HG03521 (cell line): ENCODE results near the gene FETUB.

Experiments
- ATAC-seq: cut with Tn5 transposase; IDR thresholded peaks from one replicate; pipeline ENCODE4 v1.9.1; 2021; ENCODE audit warnings: mild to moderate bottlenecking, moderate library complexity; ENCODE audit not compliant: unreplicated experiment

The FETUB gene, protein sequence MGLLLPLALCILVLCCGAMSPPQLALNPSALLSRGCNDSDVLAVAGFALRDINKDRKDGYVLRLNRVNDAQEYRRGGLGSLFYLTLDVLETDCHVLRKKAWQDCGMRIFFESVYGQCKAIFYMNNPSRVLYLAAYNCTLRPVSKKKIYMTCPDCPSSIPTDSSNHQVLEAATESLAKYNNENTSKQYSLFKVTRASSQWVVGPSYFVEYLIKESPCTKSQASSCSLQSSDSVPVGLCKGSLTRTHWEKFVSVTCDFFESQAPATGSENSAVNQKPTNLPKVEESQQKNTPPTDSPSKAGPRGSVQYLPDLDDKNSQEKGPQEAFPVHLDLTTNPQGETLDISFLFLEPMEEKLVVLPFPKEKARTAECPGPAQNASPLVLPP

DNA sequence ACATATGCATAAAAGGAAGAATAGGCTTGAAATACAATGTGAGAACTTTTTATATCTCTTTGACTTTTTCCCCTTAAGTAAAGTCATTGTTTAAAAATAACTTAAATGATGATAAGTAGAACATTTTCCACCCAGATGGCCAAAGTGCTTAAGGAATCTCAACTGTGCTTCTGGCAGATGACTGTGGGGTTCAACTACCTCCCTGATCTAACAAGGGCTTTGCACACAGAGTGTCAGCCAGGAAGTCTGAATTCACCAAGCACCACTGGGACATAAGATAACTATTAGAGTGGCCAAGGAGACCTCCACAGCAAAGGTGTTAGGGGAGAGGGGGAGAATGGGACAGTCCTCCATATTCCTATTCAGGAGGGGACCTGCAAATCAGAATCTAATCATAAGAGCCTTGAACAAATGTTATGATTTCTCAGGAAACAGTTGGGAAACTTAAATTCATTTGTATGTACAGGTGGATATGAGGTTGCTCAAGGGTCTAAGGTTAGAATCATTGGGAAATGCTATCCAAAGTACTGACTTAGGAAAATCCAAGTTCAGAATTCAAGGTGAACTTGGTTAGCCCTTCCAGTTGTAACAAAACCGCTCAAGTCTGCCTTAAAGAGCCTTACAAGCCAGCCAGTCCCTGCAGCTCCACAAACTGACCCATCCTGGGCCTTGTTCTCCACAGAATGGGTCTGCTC lies at the start of gene FETUB:
FETUB (plus strand) TSS at position 622 of the 695 bp plus-strand sequence; CDS start at position 684, 62 bp downstream.
- ATAC-seq: no peak

DNA sequence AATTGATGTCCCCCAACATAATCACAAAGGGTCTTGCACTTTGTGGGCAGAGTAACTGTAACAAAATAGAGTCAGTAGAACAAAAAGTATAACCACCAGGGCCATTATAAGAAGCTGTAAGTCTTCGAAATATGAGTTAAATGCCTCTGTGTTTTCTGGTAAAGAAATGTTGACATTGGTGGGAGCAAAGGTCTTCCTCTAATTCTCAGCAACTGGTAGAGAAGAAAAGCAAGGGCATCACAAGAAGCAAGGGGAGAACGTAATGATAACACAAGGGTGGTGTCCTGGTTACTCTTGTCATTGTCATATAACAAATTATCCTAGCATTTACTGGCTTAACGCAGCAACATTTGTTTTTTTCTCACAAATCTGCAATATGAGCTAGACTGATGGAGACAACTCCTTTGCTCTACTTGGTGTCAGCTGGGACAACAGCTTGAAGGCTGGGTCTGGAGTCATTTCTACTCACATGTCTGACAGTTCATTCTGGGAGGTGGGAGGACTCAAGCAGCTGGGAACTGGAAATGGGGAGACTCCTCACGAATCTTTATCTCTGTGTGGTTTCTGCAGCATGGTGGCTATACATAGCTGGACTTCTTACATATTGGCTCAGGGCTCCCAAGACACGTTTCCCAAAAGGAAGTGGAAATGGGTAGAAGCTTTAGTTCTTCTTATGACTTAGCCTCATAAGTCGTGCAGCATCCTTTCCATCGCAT lies 49.5 kb upstream of the FETUB start:
- no peak for ATAC-seq

DNA sequence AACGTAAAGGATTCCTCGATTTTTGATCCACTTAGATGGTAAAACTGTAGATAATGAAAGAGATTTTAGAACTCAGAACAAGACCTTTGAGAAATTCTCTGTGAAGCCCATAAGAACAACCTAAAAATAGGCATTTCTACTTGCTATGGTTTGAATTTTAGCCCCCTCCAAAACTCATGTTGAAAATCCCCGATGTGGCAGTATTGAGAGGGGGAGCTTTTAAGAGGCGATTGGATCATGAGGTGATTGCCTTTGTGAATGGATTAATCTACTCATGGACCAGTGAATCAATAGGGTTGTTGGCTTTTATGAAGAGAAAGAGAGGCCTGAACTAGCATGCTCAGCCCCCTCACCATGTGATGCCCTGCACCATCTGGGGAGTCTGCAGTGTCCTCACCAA lies 47.5 kb upstream of the FETUB start:
- no peak for ATAC-seq

DNA sequence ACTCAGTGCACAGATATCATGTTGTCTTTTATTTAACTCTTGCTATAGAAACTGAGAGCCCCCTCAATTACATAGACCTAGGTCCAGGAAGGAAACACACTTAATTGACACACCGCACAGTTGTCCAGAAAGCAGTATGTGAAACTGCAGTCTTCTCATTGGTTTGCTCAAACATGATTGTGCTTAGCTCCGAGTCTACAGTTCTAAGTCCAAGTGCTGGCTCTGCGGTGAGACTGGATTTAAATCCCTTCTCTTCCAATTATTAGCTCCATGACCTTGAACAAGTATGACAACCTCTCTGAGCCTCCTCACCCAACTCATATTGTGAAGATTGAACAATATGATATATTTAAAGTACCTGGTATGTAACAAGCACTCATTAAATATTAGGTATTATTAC lies 46.3 kb upstream of the FETUB start:
- no peak for ATAC-seq

DNA sequence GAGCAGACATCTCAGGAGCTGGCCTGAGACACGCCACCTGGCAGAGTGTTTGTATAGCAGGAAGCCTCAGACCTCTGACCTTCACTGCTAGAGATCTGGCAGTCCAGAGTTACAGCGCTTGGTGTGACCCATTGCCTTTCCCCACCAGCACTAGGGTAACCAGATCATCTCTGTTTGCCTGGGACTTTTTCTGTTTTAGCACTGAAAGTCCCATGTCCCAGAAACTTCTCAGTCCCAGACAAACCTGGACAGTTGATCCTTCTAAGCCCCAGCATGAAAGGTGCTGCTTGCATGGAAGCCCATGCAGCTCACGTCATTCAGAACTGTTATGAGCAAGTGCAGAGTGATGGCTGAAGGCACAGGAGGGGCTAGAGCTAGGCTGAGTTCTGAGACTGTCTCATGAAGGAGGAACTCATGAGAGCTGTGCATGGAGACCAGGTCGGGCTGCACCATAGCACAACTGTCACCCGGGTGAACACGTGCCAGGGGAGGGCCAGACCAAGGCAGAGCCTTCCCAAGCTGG lies 45.5 kb upstream of the FETUB start:
- no peak for ATAC-seq

DNA sequence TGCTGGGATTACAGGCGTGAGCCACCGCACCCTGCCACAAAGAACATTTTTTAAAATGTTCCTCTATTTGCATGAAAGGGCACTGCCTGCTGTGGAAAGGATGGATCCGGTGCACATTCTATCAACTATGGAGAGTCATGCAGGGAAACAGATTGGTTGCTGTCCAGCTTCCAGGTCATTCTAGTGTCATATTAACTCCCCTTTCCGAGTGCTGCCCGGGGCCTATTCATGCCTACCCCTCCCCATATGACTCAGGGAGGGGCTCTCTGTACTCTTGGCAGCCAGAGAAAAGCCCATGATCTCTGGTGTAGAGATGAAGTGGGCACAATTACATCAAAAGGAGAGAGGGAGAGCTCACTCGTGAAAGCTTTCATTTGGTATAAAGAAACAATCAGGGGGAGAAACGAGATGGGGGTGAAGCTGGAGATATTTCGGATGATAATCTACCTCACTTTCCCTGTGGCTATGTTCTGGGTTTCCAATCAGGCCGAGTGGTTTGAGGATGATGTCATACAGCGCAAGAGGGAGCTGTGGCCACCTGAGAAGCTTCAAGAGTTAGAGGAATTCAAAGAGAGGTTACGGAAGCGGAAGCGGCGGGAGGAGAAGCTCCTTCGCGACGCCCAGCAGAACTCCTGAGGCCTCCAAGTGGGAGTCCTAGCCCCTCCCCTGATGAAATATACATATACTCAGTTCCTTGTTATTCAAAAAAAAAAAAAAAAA lies 43.5 kb upstream of the FETUB start:
- no peak for ATAC-seq

DNA sequence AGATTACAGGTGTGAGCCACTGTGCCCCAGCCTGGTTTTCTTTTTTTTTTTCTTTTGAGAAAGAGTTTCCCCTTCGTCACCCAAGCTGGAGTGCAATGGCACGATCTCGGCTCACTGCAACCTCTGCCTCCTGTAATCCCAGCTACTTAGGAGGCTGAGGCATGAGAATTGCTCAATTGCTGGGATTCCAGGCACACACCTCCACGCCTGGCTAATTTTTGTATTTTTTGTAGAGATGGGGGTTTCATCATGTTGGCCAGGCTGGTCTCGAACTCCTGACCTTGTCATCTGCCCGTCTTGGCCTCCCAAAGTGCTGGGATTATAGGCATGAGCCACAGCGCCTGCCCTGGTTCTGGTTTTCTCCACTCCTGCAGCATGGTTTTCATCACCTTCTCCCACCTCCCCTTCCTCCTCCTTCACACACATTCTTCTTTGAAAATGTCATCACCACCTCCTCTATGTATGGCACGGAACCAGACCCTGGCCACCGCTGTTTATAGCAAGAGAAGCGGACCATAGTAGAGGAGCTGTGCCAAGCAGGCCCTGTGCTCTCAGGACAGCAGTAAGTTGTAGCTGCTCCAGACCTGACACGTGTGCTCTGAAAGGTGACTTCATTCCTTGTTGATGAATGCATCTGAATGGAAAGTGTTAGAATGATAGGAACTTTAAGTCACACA lies 42.0 kb upstream of the FETUB start:
- no peak for ATAC-seq

DNA sequence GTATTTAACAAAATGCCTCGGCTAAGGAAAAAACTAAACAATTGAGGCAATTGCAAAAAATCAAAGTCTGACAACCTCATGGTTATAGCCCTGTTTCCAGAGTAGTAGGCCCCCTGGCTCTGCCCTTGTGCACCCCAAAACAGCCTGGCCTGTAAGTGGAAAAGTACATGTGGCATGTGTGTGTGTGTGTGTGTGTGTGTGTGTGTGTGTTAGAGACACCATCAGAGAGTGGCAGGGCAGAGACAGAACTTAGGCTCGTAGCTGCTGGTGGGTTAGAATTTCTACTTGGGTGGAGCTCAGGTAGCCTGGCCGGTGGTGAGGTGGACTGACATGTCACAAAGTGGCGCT lies 41.4 kb upstream of the FETUB start:
- no peak for ATAC-seq

DNA sequence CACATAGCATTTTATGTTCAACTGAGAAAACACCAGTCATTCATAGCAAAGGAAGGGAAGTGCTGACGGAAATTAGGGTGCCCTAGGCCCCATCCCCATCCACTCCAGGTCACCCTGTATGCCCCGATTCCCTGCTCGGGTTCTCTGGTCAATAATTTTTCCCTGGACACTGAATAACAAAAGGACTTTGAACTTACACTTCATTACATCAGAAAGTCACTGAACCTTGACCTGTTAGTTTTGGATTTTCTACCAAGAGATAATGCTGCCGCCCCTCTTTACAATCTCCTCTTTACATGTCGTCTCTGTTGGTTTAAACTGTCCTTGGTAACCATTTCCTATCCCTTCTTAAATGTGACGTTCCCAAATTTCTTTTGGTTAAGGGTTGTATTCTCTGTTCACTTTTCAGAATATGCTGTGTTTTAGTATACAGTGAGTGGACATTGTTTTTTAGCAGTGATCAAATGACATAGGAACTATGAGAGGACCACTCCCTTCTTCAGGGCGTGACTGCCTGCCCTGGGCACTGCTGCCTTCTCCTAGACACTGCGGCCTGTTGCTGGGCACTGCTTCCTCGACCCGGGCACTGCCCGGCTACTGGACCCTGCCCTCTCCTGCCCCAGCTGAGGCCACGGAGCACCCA lies 40.9 kb upstream of the FETUB start:
- ATAC-seq: no peak

DNA sequence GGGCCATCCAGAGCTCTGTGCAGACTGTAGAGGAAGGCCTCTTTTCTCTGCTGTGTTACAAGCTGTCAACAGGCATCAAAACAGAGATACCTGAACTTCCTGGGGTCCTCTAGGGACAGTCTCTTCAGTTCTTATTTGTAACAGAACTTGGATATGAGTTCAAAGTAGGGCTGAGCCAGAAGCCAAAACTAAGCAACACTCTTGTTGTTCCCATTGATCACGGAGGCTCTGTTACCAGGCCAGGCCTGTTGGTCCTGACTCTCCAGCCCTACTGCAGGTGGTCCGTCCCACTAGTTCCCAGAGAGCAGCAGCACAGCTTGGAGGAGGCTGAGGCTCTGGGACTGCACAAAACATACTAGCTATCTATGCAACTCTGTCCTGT lies 40.4 kb upstream of the FETUB start:
- ATAC-seq: no peak

DNA sequence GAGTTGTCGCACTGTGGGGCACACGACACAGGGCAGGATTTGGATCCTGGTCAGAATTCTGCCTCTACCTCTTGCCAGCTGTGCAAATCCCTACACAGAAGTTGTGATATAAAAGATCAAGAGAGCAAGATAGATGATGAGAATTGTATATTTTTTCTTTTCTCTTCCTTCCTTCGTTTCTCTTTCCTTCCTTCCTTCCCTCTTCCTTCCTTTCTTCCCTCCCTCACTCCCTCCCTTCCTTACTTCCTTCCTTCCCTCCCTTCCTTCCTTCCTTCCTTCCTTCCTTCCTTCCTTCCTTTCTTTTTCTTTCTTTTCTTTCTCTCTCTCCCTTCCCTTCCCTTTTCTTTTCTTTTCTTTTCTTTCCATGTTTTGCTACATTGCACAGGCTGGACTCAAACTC lies 39.3 kb upstream of the FETUB start:
- no peak for ATAC-seq

DNA sequence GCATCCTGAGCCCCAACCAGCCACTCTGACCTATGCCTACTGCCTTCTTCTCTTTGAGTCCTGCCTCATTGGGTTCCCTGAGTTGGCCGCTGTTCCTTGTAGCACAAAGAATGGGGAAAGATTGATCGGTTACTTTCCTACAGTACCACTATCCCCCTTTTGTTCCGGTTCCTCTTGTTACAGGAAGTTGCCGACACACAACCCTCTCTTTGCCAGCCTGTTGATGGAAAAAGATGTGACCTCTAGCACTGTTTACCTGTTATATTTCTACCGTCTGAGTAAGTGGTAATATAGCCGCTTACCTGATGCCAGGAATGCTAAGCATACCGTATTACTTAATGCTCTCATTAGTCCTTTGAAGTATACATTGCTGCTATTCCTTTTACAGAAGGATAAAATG lies 37.0 kb upstream of the FETUB start:
- no peak for ATAC-seq

DNA sequence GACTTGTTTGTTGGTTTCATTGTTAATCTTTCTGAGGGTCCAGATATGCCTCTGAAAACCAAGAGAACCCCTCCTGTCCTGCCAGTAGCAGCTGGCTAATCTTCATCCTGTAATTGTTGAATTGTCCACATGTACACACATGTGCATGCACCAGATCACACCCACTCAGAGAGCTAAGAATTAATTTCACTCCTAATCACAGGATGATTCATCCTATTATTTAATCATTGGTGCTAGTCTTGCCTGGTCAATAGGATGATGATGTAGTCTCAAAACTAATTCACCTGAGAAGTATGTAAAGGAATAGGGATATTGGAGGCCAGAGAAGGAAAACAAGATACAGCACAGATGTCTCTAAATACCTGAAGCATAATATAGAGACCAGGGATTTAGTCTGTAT lies 35.1 kb upstream of the FETUB start:
- no peak for ATAC-seq

DNA sequence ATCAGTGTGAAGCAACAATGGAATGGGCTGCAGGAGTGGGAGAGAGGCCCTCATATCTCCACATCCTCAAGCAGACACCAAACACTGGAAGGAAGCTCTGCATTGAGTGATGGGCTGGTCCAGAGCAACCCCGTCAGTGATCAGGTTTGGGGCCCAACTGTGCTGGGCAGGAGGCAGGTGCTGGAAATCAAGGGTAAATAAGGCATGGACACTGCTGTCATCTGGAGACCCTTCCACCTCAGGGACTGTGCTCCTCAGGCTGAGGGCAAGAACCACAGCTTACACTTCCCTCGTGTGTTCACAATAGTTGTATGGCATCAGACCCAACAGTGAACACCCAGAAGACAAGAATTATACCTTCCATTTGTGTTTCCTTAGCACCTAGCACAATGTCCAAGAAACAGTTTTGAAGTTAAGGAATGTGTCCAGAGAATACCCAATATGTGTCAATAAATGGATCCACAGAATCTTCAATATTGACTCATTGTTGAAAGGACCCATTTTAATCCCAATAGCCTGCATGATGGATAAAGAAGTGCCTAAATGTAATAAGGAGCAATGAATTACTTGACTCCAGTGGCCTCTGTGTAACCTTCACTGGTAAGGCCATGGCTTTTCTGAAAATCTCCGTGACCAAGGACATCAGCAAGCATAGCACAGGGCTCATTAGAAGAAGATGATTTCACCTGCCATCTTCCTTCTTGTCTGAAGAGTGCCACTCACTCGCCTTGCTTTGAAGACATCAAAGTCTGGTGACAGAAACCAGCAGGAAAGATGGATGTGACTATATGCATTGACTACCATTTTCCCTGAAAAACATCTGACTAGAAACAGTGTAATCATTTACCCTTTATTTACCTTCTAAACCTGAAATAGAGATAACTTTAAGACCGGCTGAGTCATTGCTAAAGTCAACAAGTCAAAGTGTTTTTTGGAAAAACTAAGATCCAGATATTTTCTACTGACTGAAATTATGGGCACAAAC lies 34.3 kb upstream of the FETUB start:
- ATAC-seq: no peak

DNA sequence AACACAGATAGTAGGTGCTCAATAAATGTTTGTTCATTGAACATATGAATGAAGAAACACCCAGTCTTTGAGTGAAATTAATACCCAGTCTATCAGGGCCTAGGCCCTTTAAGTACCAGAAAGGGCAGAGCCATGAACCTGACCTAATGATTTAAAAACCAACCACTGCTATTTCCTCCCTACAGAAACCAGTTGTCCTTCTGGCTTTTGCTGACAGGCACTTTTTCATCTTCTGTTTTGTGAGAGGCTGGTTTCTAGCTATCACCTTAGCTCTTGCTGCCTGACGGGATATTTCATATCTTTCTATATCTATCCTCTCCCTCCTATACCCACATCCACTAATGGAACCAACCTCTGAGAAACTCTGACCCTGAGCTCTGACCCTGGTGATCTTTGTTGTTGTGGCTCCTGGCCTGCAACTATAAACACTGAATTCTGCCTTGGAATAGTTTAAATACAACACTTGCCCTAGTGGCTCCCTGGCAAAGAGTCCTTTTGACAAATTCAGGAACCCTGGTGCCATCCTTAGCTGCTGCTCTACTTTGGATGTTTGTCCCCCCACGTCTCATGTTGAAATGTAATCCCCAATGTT lies 31.5 kb upstream of the FETUB start:
- ATAC-seq: no peak

DNA sequence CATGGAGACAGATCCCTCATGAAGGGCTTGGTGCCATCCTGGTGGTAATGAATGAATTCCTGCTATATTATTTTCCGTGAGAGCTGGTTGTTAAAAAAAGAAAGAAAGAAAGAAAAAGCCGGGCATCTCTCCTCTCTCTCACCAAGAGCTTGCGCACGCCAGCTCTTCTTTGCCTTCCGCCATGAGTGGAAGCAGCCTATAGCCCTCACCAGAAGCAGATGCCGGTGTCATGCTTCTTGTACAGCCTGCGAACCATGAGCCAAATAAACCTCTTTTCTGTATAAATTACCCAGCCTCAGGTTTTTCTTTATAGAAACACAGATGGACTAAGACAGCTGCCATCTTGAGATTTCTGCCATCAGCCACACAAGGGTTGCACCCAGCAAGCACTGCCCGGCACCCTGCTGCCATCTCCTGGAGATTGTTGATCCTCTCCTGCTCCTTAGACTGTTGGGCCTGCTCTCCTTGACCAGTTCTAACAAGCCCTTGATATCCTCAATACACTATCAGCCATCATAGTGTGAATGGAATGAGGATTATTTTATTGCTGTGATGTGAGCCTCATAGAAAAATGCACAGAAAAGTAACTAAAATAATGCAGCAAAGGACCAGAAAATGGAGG lies 30.8 kb upstream of the FETUB start:
- ATAC-seq: no peak

DNA sequence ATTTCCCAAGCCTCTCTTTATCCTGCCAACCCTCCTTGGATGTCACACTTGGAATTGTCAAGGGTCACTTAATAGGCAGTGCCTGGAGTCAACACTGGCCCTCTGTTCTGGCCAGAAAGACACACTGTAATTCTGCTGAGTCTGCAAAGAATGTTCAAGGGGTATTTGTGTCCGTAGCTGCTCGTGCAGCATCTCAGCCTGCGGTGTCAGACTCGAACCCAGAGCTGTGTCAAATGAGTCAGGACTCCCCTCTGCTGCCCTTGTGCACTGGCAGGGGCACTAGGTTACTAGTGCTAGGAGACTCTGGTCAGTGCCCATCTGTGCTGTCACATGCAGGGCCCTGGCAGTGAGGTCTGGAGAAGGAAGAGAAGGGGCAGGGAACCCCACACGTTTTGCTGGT lies 28.1 kb upstream of the FETUB start:
- no peak for ATAC-seq
